ENCODE data around the gene FAM13A. TPM values are rescaled to one million over a fixed set of nuclear protein-coding genes. Genes with fewer than 3 reads are reported as not detected.

The FAM13A gene
- total RNA-seq, result 100 to 1,000 TPM in 1 of 4 donors, 10 to 100 TPM in 3; 58.6 to 365 (median 71.2) TPM

- peak within 1 kb of the TSS; percentile 68 for H3K27ac ChIP-seq
- no peaks in the 10 kb centered on the region for H3K9me3 ChIP-seq
- H3K4me3 ChIP-seq, result peak within 1 kb of the TSS; percentile 47
- no peaks in the 10 kb centered on the region for H3K27me3 ChIP-seq
- DNase-seq (ENCODE audit: low spot score in 2 of 2), result peak; percentile 87
- H3K36me3 ChIP-seq, result no peaks in the 10 kb centered on the region
- TF ChIP-seq EP300 (IDR thresholded peaks at IDR 0.05), result no peak
- no peak for TF ChIP-seq POLR2AphosphoS5 (IDR thresholded peaks at IDR 0.05)
- TF ChIP-seq CTCF (IDR thresholded peaks at IDR 0.05), result no peak
- TF ChIP-seq POLR2A (IDR thresholded peaks at IDR 0.05), result no peak
- 8% methylated on average over 9 of the region's 9 CpGs for WGBS
- H3K4me1 ChIP-seq, result peaks cover 23% of the 10 kb centered on the region
Measured at GRCh38 chr4:89056953-89057398, at the start of gene FAM13A. Gene FAM13A, minus strand, starts transcription at chr4:89057185. Its CDS starts 221 bp downstream, at chr4:89056964.

- no peaks in the 10 kb centered on the region for H3K9me3 ChIP-seq
- 92% methylated on average over 6 of the region's 6 CpGs for WGBS
- DNase-seq (ENCODE audit: low spot score in 2 of 2), result no peak
- H3K4me3 ChIP-seq, result no peak overlapping the region
- no peak overlapping the region for H3K27ac ChIP-seq
- peaks cover 10% of the 10 kb centered on the region for H3K4me1 ChIP-seq
- no peaks in the 10 kb centered on the region for H3K36me3 ChIP-seq
- H3K27me3 ChIP-seq, result no peaks in the 10 kb centered on the region
- no peak for TF ChIP-seq EP300 (IDR thresholded peaks at IDR 0.05)
- no peak for TF ChIP-seq CTCF (IDR thresholded peaks at IDR 0.05)
- TF ChIP-seq POLR2A (IDR thresholded peaks at IDR 0.05), result no peak
- no peak for TF ChIP-seq POLR2AphosphoS5 (IDR thresholded peaks at IDR 0.05)
Measured at GRCh38 chr4:89105726-89106125, 48.7 kb upstream of the FAM13A start.

- no peak for DNase-seq (ENCODE audit: low spot score in 2 of 2)
- H3K36me3 ChIP-seq, result no peaks in the 10 kb centered on the region
- no peaks in the 10 kb centered on the region for H3K27me3 ChIP-seq
- H3K4me3 ChIP-seq, result no peak overlapping the region
- TF ChIP-seq POLR2A (IDR thresholded peaks at IDR 0.05), result no peak
- no peaks in the 10 kb centered on the region for H3K9me3 ChIP-seq
- 86% methylated on average over 11 of the region's 11 CpGs for WGBS
- H3K27ac ChIP-seq, result no peak overlapping the region
- H3K4me1 ChIP-seq, result no peaks in the 10 kb centered on the region
Measured at GRCh38 chr4:89101256-89102161, 44.5 kb upstream of the FAM13A start.

GRCh38 chr4:89100853-89101252 is 43.9 kb upstream of the FAM13A start:
- Histone ChIP-seq H3K27ac (no peak overlapping the region), H3K4me1 (no peaks in the 10 kb centered on the region), H3K27me3 (no peaks in the 10 kb centered on the region), H3K36me3 (no peaks in the 10 kb centered on the region), H3K4me3 (no peak overlapping the region), H3K9me3 (no peaks in the 10 kb centered on the region)
- DNase-seq (ENCODE audit: low spot score in 2 of 2), result no peak
- 78% methylated on average over 3 of the region's 3 CpGs for WGBS
- TF ChIP-seq POLR2A (IDR thresholded peaks at IDR 0.05) (no peak), CTCF (IDR thresholded peaks at IDR 0.05) (no peak), EP300 (IDR thresholded peaks at IDR 0.05) (no peak), POLR2AphosphoS5 (IDR thresholded peaks at IDR 0.05) (no peak)

- Histone ChIP-seq H3K4me1 (no peaks in the 10 kb centered on the region), H3K27me3 (no peaks in the 10 kb centered on the region), H3K36me3 (no peaks in the 10 kb centered on the region), H3K27ac (no peak overlapping the region), H3K4me3 (no peak overlapping the region), H3K9me3 (no peaks in the 10 kb centered on the region)
- no peak for DNase-seq (ENCODE audit: low spot score in 2 of 2)
- 96% methylated on average over 1 of the region's 1 CpG for WGBS
- TF ChIP-seq POLR2AphosphoS5 (IDR thresholded peaks at IDR 0.05) (no peak), EP300 (IDR thresholded peaks at IDR 0.05) (no peak), CTCF (IDR thresholded peaks at IDR 0.05) (no peak), POLR2A (IDR thresholded peaks at IDR 0.05) (no peak)
Measured at GRCh38 chr4:89099471-89099870, 42.5 kb upstream of the FAM13A start.

All from suprapubic skin (tissue), 4 donors.